T-helper 1 cell treated with Interleukin-12 subunit alpha and Interleukin-12 subunit beta and Interleukin-4 antibody, amounts not matched to agents 30 μg/mL and 1 μg/mL, for 36 hours (primary cell): ENCODE data around the gene PTPN21.

Experiments used
- H3K27ac Mint-ChIP-seq: one replicate; pipeline ENCODE4 v1.8.0; 2021; ENCODE audit warnings: mild to moderate bottlenecking, mixed read lengths
- H3K27me3 Mint-ChIP-seq: one replicate; pipeline ENCODE4 v1.8.0; 2021; ENCODE audit warnings: low read depth, mixed read lengths
- H3K36me3 Mint-ChIP-seq: one replicate; pipeline ENCODE4 v1.8.0; 2021; ENCODE audit warnings: low read depth, mixed read lengths
- H3K4me1 Mint-ChIP-seq: one replicate; pipeline ENCODE4 v1.8.0; 2021; ENCODE audit warnings: low read depth, mixed read lengths
- H3K4me3 Mint-ChIP-seq: one replicate; pipeline ENCODE4 v1.8.0; 2021; ENCODE audit warnings: mild to moderate bottlenecking, moderate library complexity, mixed read lengths
- H3K9me3 Mint-ChIP-seq: one replicate; pipeline ENCODE4 v1.8.0; 2021; ENCODE audit warnings: mixed read lengths

PTPN21 gene

DNA sequence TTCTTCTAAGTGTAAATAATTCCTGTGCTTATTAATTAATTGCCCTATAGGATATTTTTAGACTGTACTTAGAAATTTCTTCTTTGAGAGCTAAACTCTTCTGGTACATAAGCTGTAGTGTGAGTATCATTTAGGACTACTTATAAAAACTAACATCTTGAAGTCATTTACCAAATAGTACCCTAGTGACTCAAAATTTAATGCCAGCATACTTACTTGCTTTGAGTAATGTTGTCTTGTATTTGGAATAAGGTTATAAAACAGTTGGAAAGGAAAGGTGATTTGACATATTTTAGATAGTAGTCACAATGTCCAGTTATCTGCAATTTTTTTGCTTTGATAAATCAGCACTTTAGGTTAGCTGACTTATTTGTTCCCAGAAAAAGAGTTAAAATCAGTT lies 130.2 kb downstream of the PTPN21 start:
- Mint-ChIP-seq H3K9me3 (no peaks in the 10 kb centered on the region), H3K27ac (no peak overlapping the region), H3K4me3 (no peak overlapping the region), H3K36me3 (no peaks in the 10 kb centered on the region), H3K4me1 (no peaks in the 10 kb centered on the region), H3K27me3 (no peaks in the 10 kb centered on the region)

DNA sequence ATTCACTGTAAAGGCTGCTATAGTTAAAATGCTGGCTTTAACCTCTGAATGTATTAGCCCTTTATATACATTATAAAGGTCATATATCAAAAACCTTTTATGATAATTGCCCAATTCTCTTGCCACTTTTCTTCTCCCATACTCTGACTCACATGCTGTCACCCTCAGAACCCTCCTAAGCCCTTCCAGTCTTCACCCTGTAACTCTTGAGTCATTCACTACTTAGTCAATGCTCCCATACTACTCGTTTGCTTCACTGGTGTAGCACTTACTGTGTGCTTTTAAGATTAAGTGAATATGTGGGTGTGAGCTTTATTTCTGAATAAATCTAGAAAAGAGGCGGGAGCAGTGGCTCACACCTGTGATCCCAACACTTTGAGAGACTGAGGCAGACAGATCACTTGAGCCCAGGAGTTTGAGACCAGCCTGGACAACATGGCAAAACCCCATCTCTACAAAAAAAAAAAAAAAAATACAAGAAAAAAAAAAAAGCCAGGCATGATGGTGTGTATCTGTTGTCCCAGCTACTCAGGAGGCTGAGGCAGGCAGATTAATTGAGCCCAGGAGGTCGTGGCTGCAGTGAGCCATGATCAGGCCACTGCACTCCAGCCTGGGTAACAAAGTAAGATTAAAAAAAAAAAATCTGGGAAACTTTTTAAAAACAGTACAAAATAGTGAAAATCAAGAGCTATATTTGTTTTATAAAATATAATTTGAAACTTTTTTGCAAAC lies 131.7 kb downstream of the PTPN21 start:
- peaks cover 2% of the 10 kb centered on the region for H3K9me3 Mint-ChIP-seq

DNA sequence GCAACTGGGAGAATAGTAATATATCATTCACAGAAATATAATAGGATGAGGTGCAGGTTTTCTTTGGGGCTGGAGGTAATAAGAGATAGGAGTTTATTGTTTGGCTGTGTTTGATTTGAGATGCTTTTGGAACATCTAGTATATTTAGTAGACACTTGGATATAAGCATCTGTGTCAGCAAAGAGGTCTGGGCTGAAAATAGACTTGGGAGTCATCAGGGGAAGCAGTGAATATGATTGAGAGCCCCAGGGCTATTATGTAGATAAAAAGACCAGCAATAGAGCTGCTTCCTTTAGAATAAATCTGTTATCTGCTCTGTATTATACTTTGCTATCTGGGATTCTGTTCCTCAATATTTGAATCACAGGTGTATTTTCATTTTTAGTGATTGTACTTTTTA lies 132.8 kb downstream of the PTPN21 start:
- Mint-ChIP-seq H3K27ac (no peak overlapping the region), H3K4me3 (no peak overlapping the region), H3K9me3 (peaks cover 11% of the 10 kb centered on the region), H3K4me1 (no peaks in the 10 kb centered on the region), H3K36me3 (peaks cover 7% of the 10 kb centered on the region), H3K27me3 (no peaks in the 10 kb centered on the region)

More for the DNA sequence above, 131.7 kb downstream of the PTPN21 start:
- Mint-ChIP-seq H3K36me3 (peaks cover under 1% of the 10 kb centered on the region), H3K27ac (no peak overlapping the region), H3K4me1 (no peaks in the 10 kb centered on the region), H3K27me3 (no peaks in the 10 kb centered on the region), H3K4me3 (no peak overlapping the region)

DNA sequence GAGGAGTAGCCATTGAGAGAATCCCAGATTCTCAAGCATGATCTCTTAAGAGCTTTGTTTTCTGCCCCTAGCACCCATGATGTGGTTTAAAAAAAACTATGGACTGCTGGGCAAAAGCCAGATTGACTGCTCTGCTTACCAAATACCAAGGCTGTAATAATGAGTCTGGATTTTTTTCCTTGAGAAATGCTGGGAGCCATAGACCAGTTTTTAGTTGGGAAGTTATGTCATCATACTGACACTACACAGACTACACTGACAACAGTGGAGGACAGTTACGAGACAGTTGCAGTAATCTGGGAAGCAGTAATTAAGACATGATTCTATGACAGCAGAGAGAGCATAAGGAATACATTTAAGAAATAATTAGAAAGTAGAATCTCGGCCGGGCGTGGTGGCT lies 133.5 kb downstream of the PTPN21 start:
- peaks cover 11% of the 10 kb centered on the region for H3K9me3 Mint-ChIP-seq
- peaks cover 7% of the 10 kb centered on the region for H3K36me3 Mint-ChIP-seq
- no peak overlapping the region for H3K27ac Mint-ChIP-seq

DNA sequence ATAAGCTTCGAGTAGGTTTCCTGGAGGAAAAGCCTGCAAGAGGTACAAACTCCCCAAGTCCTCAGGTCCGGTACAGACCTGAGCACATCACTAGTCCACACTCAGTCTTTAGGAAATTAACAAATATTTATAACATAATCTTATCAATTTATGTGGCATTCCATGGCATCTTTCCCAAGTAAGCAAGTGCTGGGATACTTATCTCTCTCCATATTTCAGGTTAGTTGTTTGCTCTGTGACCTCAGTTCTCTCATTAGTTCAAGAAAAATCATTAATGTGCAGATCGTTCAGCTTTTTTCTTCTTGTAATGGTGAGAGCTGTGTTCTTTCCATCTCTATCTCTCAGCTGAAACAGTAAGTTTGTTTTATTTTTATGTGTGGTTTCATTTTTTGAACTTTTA lies 134.6 kb downstream of the PTPN21 start:
- no peaks in the 10 kb centered on the region for H3K27me3 Mint-ChIP-seq
- H3K4me3 Mint-ChIP-seq = no peak overlapping the region
- peaks cover 10% of the 10 kb centered on the region for H3K36me3 Mint-ChIP-seq
- no peak overlapping the region for H3K27ac Mint-ChIP-seq
- H3K9me3 Mint-ChIP-seq = peaks cover 17% of the 10 kb centered on the region
- H3K4me1 Mint-ChIP-seq = no peaks in the 10 kb centered on the region

More for the DNA sequence above, 133.5 kb downstream of the PTPN21 start:
- Mint-ChIP-seq H3K4me3 (no peak overlapping the region), H3K4me1 (no peaks in the 10 kb centered on the region), H3K27me3 (no peaks in the 10 kb centered on the region)

DNA sequence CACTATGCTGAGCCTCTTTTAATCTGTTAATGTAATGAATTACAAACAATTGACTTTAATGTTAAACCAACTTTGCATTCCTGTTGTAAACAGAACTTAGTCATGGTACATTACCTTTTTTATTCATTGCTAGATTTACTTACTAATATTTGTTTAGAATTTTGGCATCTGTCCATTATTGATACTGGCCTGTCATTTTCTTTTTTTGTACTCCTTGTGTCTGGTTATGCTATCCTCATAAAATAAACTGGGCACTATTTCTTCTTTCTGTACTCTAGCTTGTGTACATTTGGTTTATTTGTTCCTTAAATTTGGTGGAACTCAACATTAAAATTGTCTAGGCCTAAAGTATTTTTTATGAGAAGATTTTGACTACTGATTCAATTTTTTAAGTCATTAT lies 137.2 kb downstream of the PTPN21 start:
- Mint-ChIP-seq H3K9me3 (peaks cover 29% of the 10 kb centered on the region), H3K4me3 (no peak overlapping the region), H3K4me1 (no peaks in the 10 kb centered on the region), H3K27me3 (no peaks in the 10 kb centered on the region), H3K27ac (no peak overlapping the region), H3K36me3 (peaks cover 10% of the 10 kb centered on the region)
